Frontal cortex (tissue), 4 donors: ENCODE results near the gene AKAP8L. TPM values are rescaled to one million over a fixed set of nuclear protein-coding genes. Genes with fewer than 3 reads are reported as not detected.
"Not testable (repeated sequence)": the region's sequence is repeated elsewhere in the genome, so short reads cannot be mapped to it uniquely, and the experiment has no call there.

Experiments used
- DNase-seq, 2 donors: peaks; one replicate each; pipeline ENCODE4 v3.0.0; 2012; ENCODE audit warnings: low spot score in 2 of 2
- FAIRE-seq: peaks from 2 replicates; lab custom pipeline; 2012; peaks lifted over from hg19 to GRCh38; lab: Jason Lieb, UNC
- total RNA-seq: library from RNA; depleted of rRNA; stranded (reverse); fragments of >200 nt; gene quantifications from one replicate; pipeline ENCODE4 v1.2.3, GENCODE V29; 2014
- donor health status: control.
- donor health status: control.
- donor health status: control.

The AKAP8L gene
- total RNA-seq, 1 donor from 2014 or later = 65.2 TPM

- DNase-seq (no peak), FAIRE-seq (no peak)
Measured at GRCh38 chr19:15422296-15423075, 3.7 kb upstream of the AKAP8L start.

GRCh38 chr19:15421721-15422260 is 3.0 kb upstream of the AKAP8L start:
- FAIRE-seq = peak; percentile 24
- DNase-seq = peak; percentile 56 to 82

- DNase-seq (no peak), FAIRE-seq (no peak)
Measured at GRCh38 chr19:15421136-15421695, 2.4 kb upstream of the AKAP8L start.

GRCh38 chr19:15419413-15420025 is 731 bp upstream of the AKAP8L start:
- no peak for DNase-seq
- FAIRE-seq = no peak

GRCh38 chr19:15418231-15418578 is 583 bp downstream of the AKAP8L start:
- FAIRE-seq = no peak

GRCh38 chr19:15417699-15418098 is 1.1 kb downstream of the AKAP8L start:
- FAIRE-seq (no peak), DNase-seq (no peak)

More at GRCh38 chr19:15418231-15418578, 583 bp downstream of the AKAP8L start:
- no peak for DNase-seq

- no peak for DNase-seq
- no peak for FAIRE-seq
Measured at GRCh38 chr19:15412832-15413231, 6.0 kb downstream of the AKAP8L start.

GRCh38 chr19:15411351-15411750 is 7.4 kb downstream of the AKAP8L start:
- FAIRE-seq, DNase-seq: not testable (repeated sequence)

GRCh38 chr19:15404780-15405211 is 14.0 kb downstream of the AKAP8L start:
- no peak for FAIRE-seq
- no peak for DNase-seq

- DNase-seq (no peak), FAIRE-seq (no peak)
Measured at GRCh38 chr19:15404097-15404779, 14.6 kb downstream of the AKAP8L start.

- no peak for FAIRE-seq
- no peak for DNase-seq
Measured at GRCh38 chr19:15403151-15403531, 15.6 kb downstream of the AKAP8L start.

- DNase-seq = no peak
- FAIRE-seq = no peak
Measured at GRCh38 chr19:15402411-15403150, 16.2 kb downstream of the AKAP8L start.

GRCh38 chr19:15401397-15401710 is 17.4 kb downstream of the AKAP8L start:
- FAIRE-seq = no peak
- DNase-seq = no peak

GRCh38 chr19:15400521-15401396 is 18.0 kb downstream of the AKAP8L start:
- no peak for DNase-seq
- no peak for FAIRE-seq

- FAIRE-seq (no peak), DNase-seq (no peak)
Measured at GRCh38 chr19:15399635-15400034, 19.2 kb downstream of the AKAP8L start.

- DNase-seq = no peak
- no peak for FAIRE-seq
Measured at GRCh38 chr19:15399234-15399515, 19.6 kb downstream of the AKAP8L start.

GRCh38 chr19:15398501-15399233 is 20.1 kb downstream of the AKAP8L start:
- FAIRE-seq (no peak), DNase-seq (no peak)

GRCh38 chr19:15397782-15398181 is 21.0 kb downstream of the AKAP8L start:
- DNase-seq (no peak), FAIRE-seq (no peak)
